ENCODE data around the gene BRF1. TPM values are rescaled to one million over a fixed set of nuclear protein-coding genes. Genes with fewer than 3 reads are reported as not detected.
"Not testable (repeated sequence)": the region's sequence is repeated elsewhere in the genome, so short reads cannot be mapped to it uniquely, and the experiment has no call there.

Gene BRF1
- total and polyA plus RNA-seq, 5 experiments from 2014 or later, result 7.1 to 63.5 (median 10.9) TPM

DNA sequence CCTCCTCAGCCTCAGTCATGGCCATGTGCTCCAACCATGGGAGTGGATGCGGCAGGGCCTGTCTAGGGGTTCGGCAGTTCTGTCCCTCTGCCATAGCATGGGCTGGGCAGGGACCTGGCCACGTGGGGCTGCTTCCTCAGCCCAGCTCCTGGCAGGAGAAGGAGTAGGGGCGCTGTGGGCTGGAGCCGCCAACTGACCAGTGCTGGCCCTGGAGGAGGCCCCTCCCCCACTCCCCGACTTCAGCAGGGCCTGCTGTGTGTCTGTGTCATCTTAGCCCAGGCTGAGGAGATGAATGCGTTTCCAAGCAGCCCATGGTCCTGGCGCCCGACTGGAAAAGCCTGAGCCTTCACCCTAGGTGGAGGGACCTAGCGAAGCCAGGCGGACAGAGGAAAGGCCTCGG is 11.0 kb upstream of the BRF1 start:
- Mint-ChIP-seq H3K27ac (no peak overlapping the region), H3K9me3 (no peaks in the 10 kb centered on the region), H3K4me3 (peak overlapping the region in 1 of 10 donors; percentile 12), H3K4me1 (peaks cover 9 to 23% (median 21%) of the 10 kb centered on the region in 4 donors), H3K36me3 (no peaks in the 10 kb centered on the region), H3K27me3 (no peaks in the 10 kb centered on the region)
- POLR2A ChIA-PET, result interaction anchor here (0.9 to 8.5 kb wide), 3 partner anchors 9 to 64 kb away, joined by 3 to 114 read pairs (median 6); partner anchors contain the start of genes BRF1 and BTBD6
- ATAC-seq, result no peak
- no peak for DNase-seq

DNA sequence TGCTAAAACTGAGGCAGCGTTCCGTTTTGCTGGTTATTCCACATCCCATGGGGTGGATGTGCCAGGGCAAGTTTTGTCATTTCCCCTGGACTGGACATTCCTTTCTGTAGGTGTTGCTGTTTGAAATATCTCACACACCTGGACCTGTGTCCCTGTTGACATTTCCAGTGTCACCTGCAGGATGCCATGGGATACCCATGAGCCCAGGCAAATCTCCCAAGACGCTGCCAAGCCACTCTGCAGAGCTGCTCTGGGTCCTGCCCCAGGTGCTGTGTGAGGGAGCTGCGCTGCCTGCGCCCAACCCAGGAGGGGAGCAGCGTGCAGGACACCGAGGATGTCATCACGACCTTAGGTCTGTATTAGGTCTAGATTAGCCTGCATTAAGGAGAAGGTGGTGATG is 8.6 kb upstream of the BRF1 start:
- Mint-ChIP-seq H3K4me1 (peaks cover 9 to 24% (median 20%) of the 10 kb centered on the region in 4 donors), H3K27ac (no peak overlapping the region), H3K27me3 (no peaks in the 10 kb centered on the region), H3K4me3 (no peak overlapping the region), H3K36me3 (no peaks in the 10 kb centered on the region), H3K9me3 (no peaks in the 10 kb centered on the region)
- POLR2A ChIA-PET, result interaction anchor here (8.5 kb wide), 1 partner anchor 7 kb away, joined by 114 read pairs; the partner anchor contains the start of gene BRF1
- ATAC-seq (no peak), DNase-seq (no peak)

DNA sequence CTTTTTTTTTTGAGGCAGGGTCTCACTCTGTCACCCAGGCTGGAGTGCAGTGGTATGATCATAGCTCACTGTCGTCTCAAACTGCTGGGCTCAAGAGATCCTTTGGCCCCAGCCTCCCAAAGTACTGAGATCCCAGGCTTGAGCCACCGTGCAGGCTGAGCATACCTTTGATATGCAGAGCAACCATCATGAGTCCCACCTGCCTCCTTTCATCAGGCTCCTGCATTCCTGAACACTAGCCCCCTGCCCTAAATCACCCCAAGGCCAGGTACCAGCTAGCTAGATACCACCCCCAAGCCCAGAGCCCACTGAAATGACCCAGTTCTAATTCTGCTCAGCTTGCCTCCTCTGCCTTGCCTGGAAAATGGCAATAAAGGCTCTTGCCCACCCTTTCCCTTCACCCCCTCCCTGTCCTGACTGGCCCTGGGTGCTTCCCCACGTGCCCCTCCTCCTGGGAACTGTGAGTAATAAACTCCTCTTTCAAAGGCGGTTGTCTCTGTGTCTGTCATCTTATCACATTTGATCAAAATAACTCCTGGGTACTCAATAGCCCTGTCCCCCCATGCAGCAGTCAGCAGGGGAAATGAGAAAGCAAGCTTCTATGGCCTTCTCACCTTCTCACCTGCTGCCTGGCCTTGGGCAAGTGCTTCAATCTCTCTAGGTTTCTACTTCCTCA is 6.4 kb upstream of the BRF1 start:
- no peak for DNase-seq
- no peaks in the 10 kb centered on the region for H3K27me3 Mint-ChIP-seq
- H3K9me3 Mint-ChIP-seq, result no peaks in the 10 kb centered on the region
- H3K27ac Mint-ChIP-seq, result peak overlapping the region in 3 of 10 donors; percentile 24 to 42 (median 39)
- ATAC-seq, result no peak
- H3K4me1 Mint-ChIP-seq, result peaks cover 9 to 26% (median 21%) of the 10 kb centered on the region in 4 donors
- H3K4me3 Mint-ChIP-seq, result no peak overlapping the region
- H3K36me3 Mint-ChIP-seq, result no peaks in the 10 kb centered on the region
- POLR2A ChIA-PET, result no interaction called here

DNA sequence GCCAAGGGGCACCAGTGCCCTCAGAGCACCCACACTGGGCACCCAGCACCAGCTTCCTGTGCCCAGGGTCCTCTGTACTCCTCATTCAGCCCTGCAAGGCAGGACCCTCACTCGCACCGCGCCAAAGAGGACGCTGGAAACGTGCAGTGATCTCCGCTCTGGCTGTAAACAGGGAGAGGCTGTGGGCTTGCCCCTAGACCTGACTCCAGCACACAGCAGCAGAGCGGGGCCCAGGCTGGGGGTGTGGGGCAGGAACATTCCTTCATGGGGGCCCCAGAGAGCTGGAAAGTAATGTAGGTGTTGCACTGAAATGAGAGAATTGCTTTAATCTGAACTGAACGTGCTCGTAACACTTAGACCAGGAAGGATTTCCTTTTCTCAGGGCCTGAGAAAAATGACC is 5.0 kb upstream of the BRF1 start:
- H3K27me3 Mint-ChIP-seq, result no peaks in the 10 kb centered on the region
- DNase-seq, result no peak
- peak overlapping the region in 1 of 10 donors; percentile 31 for H3K4me3 Mint-ChIP-seq
- H3K4me1 Mint-ChIP-seq, result peaks cover 12 to 30% (median 22%) of the 10 kb centered on the region in 4 donors
- peak overlapping the region in 7 of 10 donors; percentile 43 to 95 (median 89) for H3K27ac Mint-ChIP-seq
- ATAC-seq, result no peak
- H3K36me3 Mint-ChIP-seq, result no peaks in the 10 kb centered on the region
- H3K9me3 Mint-ChIP-seq, result no peaks in the 10 kb centered on the region
- POLR2A ChIA-PET, result interaction anchor here (0.9 to 7.3 kb wide), 2 partner anchors 7 to 92 kb away, joined by 3 to 114 read pairs; partner anchors contain the start of gene PACS2

DNA sequence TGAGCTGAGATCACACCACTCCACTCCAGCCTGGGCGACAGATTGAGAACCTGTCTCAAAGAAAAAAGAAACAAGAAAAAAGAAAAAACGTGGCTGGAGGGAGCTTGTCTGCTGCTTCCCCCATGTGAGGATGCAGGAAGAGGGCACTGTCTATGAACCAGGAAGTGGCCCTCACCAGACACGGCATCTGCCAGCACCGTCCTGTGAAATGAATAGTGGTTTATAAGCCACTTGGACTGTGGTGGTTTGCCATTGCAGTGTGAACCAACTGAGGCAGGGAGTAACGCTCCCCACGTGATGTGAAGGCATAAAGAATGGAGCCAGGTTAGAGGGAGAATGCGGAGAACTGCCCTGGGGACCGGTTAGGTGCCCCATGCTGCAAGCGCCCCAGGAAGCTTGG is 4.5 kb upstream of the BRF1 start:
- Mint-ChIP-seq H3K4me3 (peak overlapping the region in 5 of 10 donors; percentile 31 to 63 (median 58)), H3K27me3 (no peaks in the 10 kb centered on the region), H3K27ac (peak overlapping the region; percentile 81 to 95 (median 92)), H3K36me3 (no peaks in the 10 kb centered on the region), H3K9me3 (no peaks in the 10 kb centered on the region), H3K4me1 (peaks cover 12 to 30% (median 22%) of the 10 kb centered on the region in 4 donors)
- DNase-seq, result no peak
- ATAC-seq, result no peak
- POLR2A ChIA-PET, result interaction anchor here (0.8 to 7.3 kb wide), 3 partner anchors 8 to 106 kb away, joined by 3 to 114 read pairs (median 3); partner anchors contain the start of gene PACS2

DNA sequence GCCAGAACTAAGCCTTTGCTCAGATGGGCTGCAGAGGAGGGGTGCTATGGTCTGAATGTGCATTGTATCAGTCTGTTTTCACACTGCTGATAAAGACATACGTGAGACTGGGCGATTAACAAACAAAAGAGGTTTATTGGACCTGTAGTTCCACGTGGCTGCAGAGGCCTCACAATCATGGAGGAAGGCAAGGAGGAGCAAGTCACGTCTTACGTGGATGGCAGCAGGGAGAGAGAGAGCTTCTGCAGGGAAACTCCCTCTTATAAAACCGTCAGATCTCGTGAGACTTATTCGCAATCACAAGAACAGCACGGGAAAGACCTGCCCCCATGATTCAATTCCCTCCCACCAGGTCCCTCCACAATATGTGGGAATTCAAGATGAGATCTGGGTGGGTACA is 3.8 kb upstream of the BRF1 start:
- no peak for ATAC-seq
- H3K4me1 Mint-ChIP-seq, result peaks cover 15 to 34% (median 27%) of the 10 kb centered on the region in 4 donors
- no peaks in the 10 kb centered on the region for H3K27me3 Mint-ChIP-seq
- no peaks in the 10 kb centered on the region for H3K9me3 Mint-ChIP-seq
- H3K4me3 Mint-ChIP-seq, result peak overlapping the region in 1 of 10 donors; percentile 47
- no peaks in the 10 kb centered on the region for H3K36me3 Mint-ChIP-seq
- H3K27ac Mint-ChIP-seq, result peak overlapping the region in 7 of 10 donors; percentile 81 to 95 (median 91)
- DNase-seq, result no peak
- POLR2A ChIA-PET, result interaction anchor here (0.8 to 7.3 kb wide), 2 partner anchors 9 to 107 kb away, joined by 3 to 114 read pairs; partner anchors contain the start of gene PACS2

DNA sequence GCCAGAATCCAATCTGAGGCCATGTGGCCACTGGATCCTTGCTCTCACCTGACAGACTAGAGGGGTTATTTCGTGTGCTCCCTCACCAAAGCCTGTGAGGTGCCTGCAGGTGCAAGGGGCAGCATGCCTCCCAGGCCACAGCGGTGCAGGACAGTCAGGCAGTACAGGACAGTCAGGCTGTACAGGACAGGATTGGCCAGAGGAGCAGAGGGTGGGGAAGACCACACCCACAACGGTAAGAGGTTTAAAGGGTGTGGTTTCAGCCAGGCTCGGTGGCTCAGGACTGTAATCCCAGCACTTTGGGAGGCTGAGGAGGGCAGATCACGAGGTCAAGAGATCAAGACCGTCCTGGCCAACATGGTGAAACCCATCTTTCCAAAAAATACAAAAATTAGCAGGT is 3.1 kb upstream of the BRF1 start:
- peak overlapping the region in 1 of 10 donors; percentile 14 for H3K4me3 Mint-ChIP-seq
- H3K27me3 Mint-ChIP-seq, result no peaks in the 10 kb centered on the region

DNA sequence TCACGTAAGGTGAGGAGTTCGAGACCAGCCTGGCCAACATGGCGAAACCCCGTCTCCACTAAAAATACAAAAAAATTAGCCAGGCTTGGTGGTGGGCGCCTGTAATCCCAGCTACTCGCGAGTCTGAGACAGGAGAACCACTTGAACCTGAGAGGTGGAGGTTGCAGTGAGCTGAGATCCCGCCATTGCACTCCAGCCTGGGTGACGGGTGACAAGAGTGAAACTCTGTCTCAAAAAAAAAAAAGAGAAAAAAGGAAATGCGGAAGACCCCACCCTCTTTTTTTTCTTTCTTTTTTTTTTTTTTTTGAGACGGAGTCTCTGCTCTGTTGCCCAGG is 1.1 kb upstream of the BRF1 start:
- H3K27ac Mint-ChIP-seq, result peak overlapping the region in 9 of 10 donors; percentile 76 to 96 (median 92)
- H3K36me3 Mint-ChIP-seq, DNase-seq, ATAC-seq, H3K27me3 Mint-ChIP-seq, H3K9me3 Mint-ChIP-seq: not testable (repeated sequence)
- peak overlapping the region; percentile 85 to 96 (median 89) for H3K4me3 Mint-ChIP-seq
- peaks cover 19 to 53% (median 37%) of the 10 kb centered on the region in 4 donors for H3K4me1 Mint-ChIP-seq
- POLR2A ChIA-PET, result interaction anchor here (0.7 to 7.3 kb wide), 7 partner anchors 8 to 316 kb away, joined by 3 to 114 read pairs (median 5); partner anchors contain the start of genes CLBA1 and PACS2

More for the DNA sequence above, 3.1 kb upstream of the BRF1 start:
- Mint-ChIP-seq H3K27ac (peak overlapping the region in 3 of 10 donors; percentile 44 to 55 (median 49)), H3K9me3 (no peaks in the 10 kb centered on the region), H3K4me1 (peaks cover 17 to 39% (median 33%) of the 10 kb centered on the region in 4 donors), H3K36me3 (no peaks in the 10 kb centered on the region)
- ATAC-seq (no peak), DNase-seq (no peak)
- POLR2A ChIA-PET, result interaction anchor here (7.3 kb wide), 1 partner anchor 9 kb away, joined by 114 read pairs; the partner anchor contains the start of gene PACS2

DNA sequence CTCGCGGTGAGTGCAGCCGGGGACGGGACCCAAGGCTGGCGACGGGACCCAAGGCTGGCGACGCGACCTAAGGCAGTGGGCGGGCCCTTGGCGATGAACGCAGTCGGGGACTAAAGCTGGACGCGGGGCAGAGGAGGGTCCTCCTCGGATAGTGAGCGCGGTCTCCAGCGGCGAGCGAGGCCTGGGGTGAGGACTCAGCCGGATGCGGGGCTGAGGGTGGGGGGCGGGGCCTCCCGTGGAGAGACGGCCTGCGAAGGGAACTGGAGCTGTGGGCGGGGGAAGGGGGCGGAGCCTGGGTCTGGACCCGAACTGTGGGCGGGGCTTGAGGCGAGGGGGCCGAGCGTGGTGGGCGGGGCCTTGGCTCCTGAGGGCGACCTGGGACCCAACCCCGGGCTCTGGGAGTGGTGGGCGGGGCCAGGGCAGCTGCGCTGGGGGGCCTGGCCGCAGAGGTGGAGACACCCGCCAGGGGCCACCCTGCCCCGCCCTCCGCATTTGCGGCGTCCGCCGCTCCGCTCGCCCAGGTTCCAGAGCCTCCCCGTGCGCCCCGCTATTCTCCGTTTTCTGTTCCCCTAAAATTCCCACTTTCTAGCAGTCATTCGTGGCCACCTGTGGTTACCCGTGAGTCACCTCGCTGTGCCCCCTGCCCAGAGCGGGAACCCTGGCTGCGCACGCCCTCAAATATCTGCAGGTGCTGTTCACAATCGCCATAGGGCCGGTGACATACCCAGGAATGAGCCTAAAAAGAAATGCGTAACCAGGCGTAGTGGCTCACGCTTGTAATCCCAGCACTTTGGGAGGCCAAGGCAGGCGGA is 508 bp upstream of the BRF1 start:
- peak overlapping the region; percentile 85 to 96 (median 90) for H3K4me3 Mint-ChIP-seq
- H3K36me3 Mint-ChIP-seq, result peaks cover 0 to 3% (median 0%) of the 10 kb centered on the region in 3 donors
- ATAC-seq (peak; percentile 70 to 75), DNase-seq (peak; percentile 91 to 99 (median 97))
- H3K4me1 Mint-ChIP-seq, result peaks cover 19 to 55% (median 37%) of the 10 kb centered on the region in 4 donors
- no peaks in the 10 kb centered on the region for H3K9me3 Mint-ChIP-seq
- no peaks in the 10 kb centered on the region for H3K27me3 Mint-ChIP-seq
- H3K27ac Mint-ChIP-seq, result peak overlapping the region; percentile 76 to 98 (median 96)
- POLR2A ChIA-PET, result interaction anchor here (0.6 to 7.3 kb wide), 17 partner anchors 7 to 475 kb away, joined by 3 to 114 read pairs (median 4); partner anchors contain the start of genes BTBD6, CDCA4, CLBA1 and GPR132

DNA sequence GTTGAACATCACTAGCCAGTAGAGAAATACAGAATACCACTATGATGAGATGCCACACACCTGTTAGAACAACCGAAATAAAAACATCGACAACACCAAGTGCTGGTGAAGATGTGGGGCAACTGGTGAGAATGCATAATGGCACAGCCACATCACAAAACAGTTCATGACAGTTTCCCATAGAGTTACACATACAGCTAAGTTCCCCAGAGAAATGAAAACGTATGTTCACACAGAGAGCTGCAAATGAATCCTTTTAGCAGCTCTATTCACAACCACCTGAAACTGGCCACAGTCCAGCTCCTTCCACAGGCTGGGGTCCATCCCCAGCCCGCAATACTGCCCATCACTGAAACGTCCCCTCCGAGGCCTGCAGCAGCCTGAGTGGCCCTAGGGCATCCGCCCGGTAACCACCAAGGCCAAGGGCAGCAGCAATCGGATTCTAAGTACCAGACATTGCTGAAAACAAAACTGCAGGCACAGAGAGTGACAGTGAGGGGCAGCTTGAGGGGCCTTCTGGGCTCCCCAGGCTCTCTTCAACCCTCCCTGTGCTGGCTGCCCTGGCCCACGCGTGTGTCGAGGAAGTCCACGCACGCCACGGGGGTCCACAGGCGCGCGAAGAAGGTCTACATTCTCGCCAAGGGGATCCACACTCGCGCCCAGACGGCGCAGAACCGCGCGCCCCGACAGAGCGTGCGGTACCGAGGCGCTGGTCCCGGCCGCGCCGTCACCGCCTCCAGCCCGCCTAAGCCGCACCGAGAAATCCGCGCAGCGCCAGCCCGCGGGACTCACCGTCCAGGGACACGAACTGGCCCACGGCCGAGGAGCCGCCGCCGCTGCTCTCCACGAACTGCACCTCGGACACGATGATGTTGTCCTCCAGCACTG is 903 bp downstream of the BRF1 start:
- H3K36me3 Mint-ChIP-seq, result peaks cover 0 to 3% (median 0%) of the 10 kb centered on the region in 3 donors
- ATAC-seq, result peak; percentile 4 to 16
- H3K4me3 Mint-ChIP-seq, result peak overlapping the region; percentile 77 to 92 (median 87)
- peak in 3 of 10 donors; percentile 24 to 38 (median 36) for DNase-seq
- no peaks in the 10 kb centered on the region for H3K27me3 Mint-ChIP-seq
- H3K9me3 Mint-ChIP-seq, result no peaks in the 10 kb centered on the region
- POLR2A ChIA-PET, result interaction anchor here (0.7 to 7.3 kb wide), 6 partner anchors 13 to 279 kb away, joined by 3 to 114 read pairs (median 4); partner anchors contain the start of genes CDCA4, GPR132 and PACS2
- peaks cover 16 to 45% (median 32%) of the 10 kb centered on the region in 4 donors for H3K4me1 Mint-ChIP-seq
- peak overlapping the region; percentile 68 to 95 (median 85) for H3K27ac Mint-ChIP-seq

DNA sequence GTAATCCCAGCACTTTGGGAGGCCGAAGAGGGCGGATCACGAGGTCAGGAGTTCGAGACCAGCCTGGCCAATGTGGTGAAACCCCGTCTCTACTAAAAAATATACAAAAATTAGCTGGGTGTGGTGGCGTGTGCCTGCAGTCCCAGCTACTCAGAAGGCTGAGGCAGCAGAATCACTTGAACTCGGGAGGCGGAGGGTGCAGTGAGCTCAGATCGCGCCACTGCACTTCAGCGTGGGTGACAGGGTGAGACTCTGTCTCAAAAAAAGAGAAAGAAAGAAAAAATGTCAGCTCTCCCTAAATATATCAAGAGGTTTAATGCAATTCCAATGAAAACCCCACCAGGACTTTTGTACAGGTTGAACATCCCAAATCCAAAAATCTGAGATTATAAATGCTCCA is 3.5 kb downstream of the BRF1 start:
- H3K4me1 Mint-ChIP-seq, result peaks cover 21 to 57% (median 43%) of the 10 kb centered on the region in 4 donors
- H3K4me3 Mint-ChIP-seq, result peak overlapping the region in 1 of 10 donors; percentile 33

More for the DNA sequence above, 3.5 kb downstream of the BRF1 start:
- POLR2A ChIA-PET, result interaction anchor here (1.2 to 2.1 kb wide), 2 partner anchors 15 to 17 kb away, joined by 3 to 6 read pairs; partner anchors contain the start of gene PACS2
- not testable (repeated sequence) for H3K36me3 Mint-ChIP-seq, H3K27me3 Mint-ChIP-seq, ATAC-seq, DNase-seq, H3K9me3 Mint-ChIP-seq
- H3K27ac Mint-ChIP-seq, result peak overlapping the region in 3 of 10 donors; percentile 11 to 53 (median 25)
